ENCODE results near the gene FBXL20.

- no peak for TF ChIP-seq CTCF (IDR thresholded peaks at IDR 0.05)
- no peak for TF ChIP-seq POLR2AphosphoS5 (IDR thresholded peaks at IDR 0.05)
- TF ChIP-seq POLR2A (IDR thresholded peaks at IDR 0.05) = no peak
Observed at GRCh38 chr17:39261286-39261685, 140.1 kb downstream of the FBXL20 start.

Data from breast epithelium (tissue), 3 donors.